GM21390 (cell line): ENCODE results near the gene COG3.

ENCODE experiments used
- ATAC-seq: cut with Tn5 transposase; IDR thresholded peaks from one replicate; pipeline ENCODE4 v1.9.1; 2021; ENCODE audit not compliant: unreplicated experiment

COG3 gene

GRCh38 chr13:45445053-45445452 lies 19.7 kb upstream of the COG3 start:
- no peak for ATAC-seq

- no peak for ATAC-seq
These were observed 18.6 kb upstream of the COG3 start for GRCh38 chr13:45446181-45446580.

- no peak for ATAC-seq
These were observed 17.6 kb upstream of the COG3 start for GRCh38 chr13:45447050-45447661.

- ATAC-seq, result no peak
These were observed 15.7 kb upstream of the COG3 start for GRCh38 chr13:45448965-45449559.

- no peak for ATAC-seq
These were observed 13.5 kb upstream of the COG3 start for GRCh38 chr13:45451282-45451681.

- no peak for ATAC-seq
These were observed 10.5 kb upstream of the COG3 start for GRCh38 chr13:45454204-45454603.

- no peak for ATAC-seq
These were observed 8.4 kb upstream of the COG3 start for GRCh38 chr13:45456196-45456972.

GRCh38 chr13:45464141-45464686 lies 525 bp upstream of the COG3 start:
- no peak for ATAC-seq

GRCh38 chr13:45466359-45466758 lies 1.6 kb downstream of the COG3 start:
- ATAC-seq, result no peak

GRCh38 chr13:45468635-45469034 lies 3.9 kb downstream of the COG3 start:
- ATAC-seq, result no peak

GRCh38 chr13:45472171-45472705 lies 7.5 kb downstream of the COG3 start:
- ATAC-seq, result no peak

GRCh38 chr13:45473627-45474026 lies 8.9 kb downstream of the COG3 start:
- ATAC-seq, result no peak

- no peak for ATAC-seq
These were observed 10.1 kb downstream of the COG3 start for GRCh38 chr13:45474584-45475454.

- ATAC-seq, result no peak
These were observed 14.9 kb downstream of the COG3 start for GRCh38 chr13:45479661-45480060.

GRCh38 chr13:45481688-45482087 lies 16.9 kb downstream of the COG3 start:
- ATAC-seq, result no peak

- ATAC-seq, result no peak
These were observed 17.9 kb downstream of the COG3 start for GRCh38 chr13:45482571-45483173.

- ATAC-seq, result no peak
These were observed 22.9 kb downstream of the COG3 start for GRCh38 chr13:45487604-45488003.

- ATAC-seq, result no peak
These were observed 25.3 kb downstream of the COG3 start for GRCh38 chr13:45490068-45490467.

- no peak for ATAC-seq
These were observed 27.8 kb downstream of the COG3 start for GRCh38 chr13:45492538-45492937.

- ATAC-seq, result no peak
These were observed 32.2 kb downstream of the COG3 start for GRCh38 chr13:45496942-45497341.
